Hepatocyte (in vitro differentiated cells): ENCODE data around the gene ZFP36. TPM values are rescaled to one million over a fixed set of nuclear protein-coding genes. Genes with fewer than 3 reads are reported as not detected.

Source experiments
- DNase-seq: peaks from one replicate; pipeline ENCODE4 v3.0.0-alpha.2; 2016; ENCODE audit warnings: low spot score
- H2AFZ ChIP-seq: fragments of 200-600 bp; sonication (generic); 2 replicates; pipeline ENCODE4 v1.6.0; 2016; ENCODE audit warnings: antibody characterized with exemption, mild to moderate bottlenecking
- H3K27ac ChIP-seq: fragments of 200-600 bp; sonication (generic); 2 replicates; pipeline ENCODE4 v1.5.1; 2016; ENCODE audit warnings: mild to moderate bottlenecking
- H3K27me3 ChIP-seq: fragments of 200-600 bp; sonication (generic); 2 replicates; pipeline ENCODE4 v1.6.1; 2016
- H3K36me3 ChIP-seq: fragments of 200-600 bp; sonication (generic); replicated peaks from 2 replicates; pipeline ENCODE4 v1.5.1; 2016; ENCODE audit warnings: low read depth; ENCODE audit not compliant: insufficient read depth
- H3K4me1 ChIP-seq: fragments of 200-600 bp; sonication (generic); 2 replicates; pipeline ENCODE4 v1.5.1; 2016; ENCODE audit warnings: mild to moderate bottlenecking, moderate library complexity; ENCODE audit not compliant: insufficient read depth
- H3K4me2 ChIP-seq: fragments of 200-600 bp; sonication (generic); 2 replicates; pipeline ENCODE4 v1.6.0; 2016
- H3K4me3 ChIP-seq: fragments of 200-600 bp; sonication (generic); 2 replicates; pipeline ENCODE4 v1.5.1; 2016; ENCODE audit warnings: mild to moderate bottlenecking
- H3K79me2 ChIP-seq: fragments of 200-600 bp; sonication (generic); 2 replicates; pipeline ENCODE4 v1.6.0; 2017; ENCODE audit warnings: mild to moderate bottlenecking
- H3K9me2 ChIP-seq: fragments of 200-600 bp; sonication (generic); replicated peaks from 2 replicates; pipeline ENCODE4 v1.6.0; 2017; ENCODE audit warnings: mild to moderate bottlenecking; ENCODE audit not compliant: insufficient read depth
- H3K9me3 ChIP-seq: fragments of 200-600 bp; sonication (generic); 2 replicates; pipeline ENCODE4 v1.5.1; 2016; ENCODE audit warnings: low read depth, mild to moderate bottlenecking
- H4K20me1 ChIP-seq: fragments of 200-600 bp; sonication (generic); 2 replicates; pipeline ENCODE4 v1.6.0; 2016; ENCODE audit warnings: mild to moderate bottlenecking; ENCODE audit not compliant: insufficient read depth, poor library complexity, severe bottlenecking
- EZH2 ChIP-seq: fragments of 200-600 bp; sonication (generic); IDR thresholded peaks from 2 replicates; pipeline ENCODE4 v1.6.1; 2016; ENCODE audit warnings: antibody characterized with exemption, mild to moderate bottlenecking, borderline replicate concordance
- EZH2phosphoT487 ChIP-seq: fragments of 200-600 bp; sonication (generic); IDR thresholded peaks from one replicate; pipeline ENCODE4 v1.6.1; 2018; ENCODE audit warnings: antibody characterized with exemption, mild to moderate bottlenecking, low read depth, moderate library complexity; ENCODE audit not compliant: unreplicated experiment, severe bottlenecking
- WGBS: methylation state at CpG from one replicate; pipeline ENCODE4 v1.1.6; 2016; ENCODE audit warnings: low lambda C conversion rate; ENCODE audit errors: missing lambda C conversion rate; 5-methylcytosine and 5-hydroxymethylcytosine counted together
- polyA plus RNA-seq: library from polyadenylated mRNA; unstranded; fragments of >200 nt; fragmentation: Nextera tagmentation; extraction: Ambion mirVana; gene quantifications from 2 replicates; pipeline ENCODE4 v1.2.1, GENCODE V29; 2016
- total RNA-seq: library from RNA; depleted of rRNA; stranded (reverse); fragments of >200 nt; gene quantifications from 2 replicates; pipeline ENCODE4 v1.2.3, GENCODE V29; 2014
- TF ChIP-seq, protein P1 (sequence below): fragments of 200-600 bp; sonication (generic); IDR thresholded peaks from 2 replicates; pipeline ENCODE4 v1.5.1; 2016; ENCODE audit warnings: antibody characterized with exemption, mild to moderate bottlenecking; ENCODE audit not compliant: poor library complexity

Gene ZFP36
- total and polyA plus RNA-seq, 2 experiments from 2014 or later: 95.8 to 1,034 TPM

DNA sequence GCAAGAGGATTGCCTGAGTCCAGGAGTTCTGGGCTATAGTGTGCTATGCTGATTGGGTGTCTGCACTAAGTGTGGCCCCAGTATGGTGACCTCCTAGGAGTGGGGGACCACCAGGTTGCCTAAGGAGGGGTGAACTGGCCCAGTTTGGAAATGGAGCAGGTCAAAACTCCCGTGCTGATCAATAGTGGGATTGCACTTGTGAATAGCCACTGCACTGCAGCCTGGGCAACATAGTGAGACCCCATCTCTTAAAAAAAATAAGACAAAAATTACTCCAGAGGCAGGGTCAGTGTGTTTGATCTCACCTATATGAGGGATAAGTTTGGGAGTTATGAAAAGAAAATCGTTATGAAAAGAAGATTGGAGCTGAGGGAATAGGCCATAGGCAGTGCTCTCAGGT is 37.4 kb upstream of the ZFP36 start:
- Histone ChIP-seq H3K27me3 (no peaks in the 10 kb centered on the region), H3K9me3 (no peaks in the 10 kb centered on the region), H3K4me3 (no peak overlapping the region), H3K9me2 (no peaks in the 10 kb centered on the region), H2AFZ (no peak overlapping the region), H3K79me2 (peaks cover 5% of the 10 kb centered on the region), H4K20me1 (no peaks in the 10 kb centered on the region), H3K4me1 (no peaks in the 10 kb centered on the region), H3K27ac (no peak overlapping the region), H3K36me3 (no peaks in the 10 kb centered on the region), H3K4me2 (no peak overlapping the region)
- no peak for TF ChIP-seq EZH2phosphoT487
- TF ChIP-seq, protein P1, sequence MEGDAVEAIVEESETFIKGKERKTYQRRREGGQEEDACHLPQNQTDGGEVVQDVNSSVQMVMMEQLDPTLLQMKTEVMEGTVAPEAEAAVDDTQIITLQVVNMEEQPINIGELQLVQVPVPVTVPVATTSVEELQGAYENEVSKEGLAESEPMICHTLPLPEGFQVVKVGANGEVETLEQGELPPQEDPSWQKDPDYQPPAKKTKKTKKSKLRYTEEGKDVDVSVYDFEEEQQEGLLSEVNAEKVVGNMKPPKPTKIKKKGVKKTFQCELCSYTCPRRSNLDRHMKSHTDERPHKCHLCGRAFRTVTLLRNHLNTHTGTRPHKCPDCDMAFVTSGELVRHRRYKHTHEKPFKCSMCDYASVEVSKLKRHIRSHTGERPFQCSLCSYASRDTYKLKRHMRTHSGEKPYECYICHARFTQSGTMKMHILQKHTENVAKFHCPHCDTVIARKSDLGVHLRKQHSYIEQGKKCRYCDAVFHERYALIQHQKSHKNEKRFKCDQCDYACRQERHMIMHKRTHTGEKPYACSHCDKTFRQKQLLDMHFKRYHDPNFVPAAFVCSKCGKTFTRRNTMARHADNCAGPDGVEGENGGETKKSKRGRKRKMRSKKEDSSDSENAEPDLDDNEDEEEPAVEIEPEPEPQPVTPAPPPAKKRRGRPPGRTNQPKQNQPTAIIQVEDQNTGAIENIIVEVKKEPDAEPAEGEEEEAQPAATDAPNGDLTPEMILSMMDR: no peak
- no peak for TF ChIP-seq EZH2
- WGBS: 81% methylated on average over 2 of the region's 2 CpGs
- DNase-seq: no peak

DNA sequence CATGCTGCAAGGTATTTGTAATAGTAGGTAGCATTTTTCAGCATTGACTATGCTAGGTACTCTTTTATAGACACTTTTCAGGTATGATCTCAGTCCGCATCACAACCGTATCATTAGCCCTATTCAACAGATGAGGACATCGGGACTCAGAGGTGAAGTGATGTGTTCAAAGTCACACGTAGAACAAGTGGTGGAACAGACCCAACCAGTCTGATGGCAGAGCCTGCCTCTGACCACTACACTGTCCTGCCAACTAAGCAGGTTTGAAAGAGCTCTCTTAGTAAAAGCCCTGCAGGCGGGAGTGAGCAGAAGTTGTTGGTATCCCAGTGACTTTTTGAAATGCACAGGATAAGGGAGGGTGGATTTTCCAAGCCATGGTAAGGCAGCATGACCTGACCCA is 35.9 kb upstream of the ZFP36 start:
- Histone ChIP-seq H3K4me2 (no peak overlapping the region), H3K27me3 (no peaks in the 10 kb centered on the region), H3K9me3 (no peaks in the 10 kb centered on the region), H2AFZ (no peak overlapping the region), H3K27ac (no peak overlapping the region), H3K9me2 (no peaks in the 10 kb centered on the region), H3K4me3 (no peak overlapping the region), H3K79me2 (peaks cover 1% of the 10 kb centered on the region), H3K4me1 (no peaks in the 10 kb centered on the region), H4K20me1 (no peaks in the 10 kb centered on the region), H3K36me3 (no peaks in the 10 kb centered on the region)
- WGBS: 95% methylated on average over 5 of the region's 5 CpGs
- TF ChIP-seq EZH2phosphoT487 (no peak), EZH2 (no peak)
- TF ChIP-seq, protein P1: no peak
- DNase-seq: no peak

DNA sequence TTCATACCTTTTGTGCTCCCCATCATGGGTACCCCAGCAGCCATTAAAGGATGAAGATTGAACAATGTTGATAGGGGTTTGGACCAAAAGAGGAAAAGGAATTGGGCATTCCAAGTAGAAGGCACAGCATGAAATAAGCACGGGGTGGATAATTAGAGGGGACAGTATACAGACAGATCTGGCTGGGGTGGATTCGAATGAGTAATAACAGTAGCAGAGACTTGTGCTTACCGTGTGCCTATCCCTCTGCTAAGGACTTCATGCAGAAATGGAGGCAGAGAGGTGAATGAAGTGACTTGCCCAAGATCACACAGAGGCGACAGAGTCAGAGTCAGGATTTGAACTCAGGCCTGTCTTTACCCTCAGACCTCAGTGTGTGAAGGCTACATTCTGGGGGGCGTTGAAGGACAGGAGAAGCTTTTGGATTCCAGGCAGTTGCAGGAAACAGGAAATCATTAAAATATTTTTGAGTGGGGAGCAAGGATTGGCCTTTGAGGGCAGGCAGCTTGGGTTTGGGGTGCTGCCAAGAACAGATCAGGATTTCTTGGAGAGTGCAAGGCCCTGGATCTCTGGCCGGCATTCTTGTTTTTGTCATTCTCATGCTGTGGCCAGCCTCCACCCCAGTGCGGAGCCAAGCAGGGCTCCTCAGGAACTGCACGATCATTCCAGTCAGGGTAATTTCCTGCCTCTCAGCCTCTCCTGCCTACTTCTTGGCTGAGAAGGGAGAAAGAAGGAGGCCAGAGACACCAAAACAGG is 34.4 kb upstream of the ZFP36 start:
- no peaks in the 10 kb centered on the region for H4K20me1 ChIP-seq
- no peak overlapping the region for H3K4me2 ChIP-seq
- H3K36me3 ChIP-seq: no peaks in the 10 kb centered on the region
- H3K4me1 ChIP-seq: no peaks in the 10 kb centered on the region
- TF ChIP-seq EZH2phosphoT487 (no peak), EZH2 (no peak)
- TF ChIP-seq, protein P1: no peak
- no peak overlapping the region for H3K4me3 ChIP-seq
- no peaks in the 10 kb centered on the region for H3K79me2 ChIP-seq
- H3K27me3 ChIP-seq: no peaks in the 10 kb centered on the region
- H3K9me2 ChIP-seq: no peaks in the 10 kb centered on the region
- peak overlapping the region; percentile 73 for H3K27ac ChIP-seq
- peak; percentile 39 for DNase-seq
- H2AFZ ChIP-seq: no peak overlapping the region
- WGBS: 86% methylated on average over 8 of the region's 8 CpGs
- no peaks in the 10 kb centered on the region for H3K9me3 ChIP-seq
